ENCODE measurements around the gene LINC00237. TPM values are rescaled to one million over a fixed set of nuclear protein-coding genes. Genes with fewer than 3 reads are reported as not detected.

LINC00237 gene
- under 1 TPM; 0.41 to 0.49 TPM for total RNA-seq

DNA sequence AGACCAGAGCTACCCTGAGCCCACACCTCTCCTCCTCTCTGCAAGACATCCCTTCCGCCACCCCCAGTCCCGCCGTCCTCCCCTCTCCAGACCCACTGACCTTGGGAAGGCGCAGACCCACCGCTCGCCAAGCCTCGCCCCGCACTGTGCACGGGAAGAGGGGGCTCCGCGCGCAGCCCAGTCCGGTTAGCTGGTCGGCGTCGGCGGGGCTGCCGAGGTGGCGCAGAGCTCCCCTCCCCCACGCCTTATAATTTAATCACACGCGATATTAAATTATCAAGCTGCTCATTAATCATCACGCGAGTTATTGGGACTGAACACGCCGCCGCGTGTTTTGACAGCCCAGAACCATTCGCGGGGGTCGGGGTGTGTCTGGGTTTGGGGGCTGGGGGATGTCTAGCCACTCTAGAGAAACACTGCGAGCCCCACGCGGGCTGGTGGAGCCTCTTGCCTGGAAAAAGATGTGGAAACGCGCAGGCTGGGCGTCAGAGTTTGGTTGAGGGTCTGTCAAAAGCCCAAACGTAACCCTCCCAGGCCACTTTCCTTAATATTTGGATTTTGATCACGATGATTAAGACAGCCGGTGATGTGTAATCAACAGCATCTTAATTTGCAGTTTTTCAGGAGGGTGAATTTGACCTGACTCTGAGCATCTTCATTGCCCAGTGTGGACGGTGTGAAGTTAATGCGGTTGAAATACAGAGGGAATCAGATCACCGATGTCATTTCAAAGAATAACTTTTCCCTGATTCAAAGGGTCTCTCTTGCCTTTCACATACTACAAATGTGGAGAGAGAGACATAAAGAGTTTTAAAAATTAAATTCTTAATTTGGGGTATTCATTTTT, at the start of gene LINC00237:
LINC00237 (minus strand) TSS at position 188 of the 847 bp plus-strand sequence.
- Mint-ChIP-seq H3K4me3 (peak within 1 kb of the TSS; percentile 64 to 71), H3K9me3 (no peaks in the 10 kb centered on the region), H3K27ac (no peak within 1 kb of the TSS), H3K4me1 (ENCODE audit: low read depth) (peaks cover 24% of the 10 kb centered on the region), H3K27me3 (ENCODE audit: low read depth) (peaks cover 75% of the 10 kb centered on the region), H3K36me3 (ENCODE audit: insufficient read depth in 2 of 2) (no peaks in the 10 kb centered on the region)
- ATAC-seq (replicated peaks in 1 of 2) (no peak), DNase-seq (no peak)

DNA sequence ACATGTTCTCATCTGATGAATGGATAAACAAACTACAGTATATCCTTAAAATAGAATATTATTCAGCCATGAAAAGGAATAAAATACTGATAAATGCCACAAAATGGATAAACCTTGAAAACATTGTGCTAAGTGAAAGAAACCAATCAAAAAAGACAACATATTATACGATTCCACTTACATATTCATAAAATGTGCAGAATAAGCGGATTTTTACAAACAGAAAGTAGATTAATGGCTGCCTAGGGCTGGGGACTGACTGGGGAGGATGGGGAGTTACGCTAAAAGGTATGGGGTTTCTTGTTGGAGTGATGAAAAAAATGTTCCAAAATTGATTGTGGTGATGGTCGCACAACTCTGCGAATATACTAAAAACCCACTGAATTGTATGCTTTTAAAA, 49.1 kb upstream of the LINC00237 start:
- no peak overlapping the region for H3K27ac Mint-ChIP-seq
- H3K9me3 Mint-ChIP-seq: no peaks in the 10 kb centered on the region
- no peaks in the 10 kb centered on the region for H3K36me3 Mint-ChIP-seq (ENCODE audit: insufficient read depth in 2 of 2)
- H3K4me3 Mint-ChIP-seq: no peak overlapping the region
- H3K27me3 Mint-ChIP-seq (ENCODE audit: low read depth): no peaks in the 10 kb centered on the region
- H3K4me1 Mint-ChIP-seq (ENCODE audit: low read depth): no peaks in the 10 kb centered on the region
- DNase-seq: no peak
- ATAC-seq (replicated peaks in 1 of 2): no peak

DNA sequence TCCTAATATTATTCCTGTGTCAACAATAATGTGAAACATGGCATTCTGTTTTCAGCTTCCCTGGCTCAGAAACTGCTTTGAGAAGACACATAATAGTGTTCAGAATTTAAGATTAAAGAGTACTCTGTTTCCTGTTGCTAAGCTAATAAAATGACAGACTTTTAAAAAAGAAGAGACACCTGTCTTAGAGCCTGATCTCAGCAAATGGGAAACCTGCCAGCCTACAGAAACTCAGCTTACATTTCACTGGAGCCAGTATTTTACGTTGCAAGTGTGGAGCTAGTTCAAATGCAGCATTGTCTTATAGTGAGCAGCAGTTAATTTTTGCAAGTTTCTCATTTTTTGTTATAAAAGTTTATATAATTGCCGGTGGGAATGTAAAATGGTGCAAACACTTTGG, 48.5 kb upstream of the LINC00237 start:
- H3K4me1 Mint-ChIP-seq (ENCODE audit: low read depth): no peaks in the 10 kb centered on the region
- no peak overlapping the region for H3K27ac Mint-ChIP-seq
- DNase-seq: no peak
- ATAC-seq (replicated peaks in 1 of 2): no peak
- H3K9me3 Mint-ChIP-seq: no peaks in the 10 kb centered on the region
- no peak overlapping the region for H3K4me3 Mint-ChIP-seq
- H3K36me3 Mint-ChIP-seq (ENCODE audit: insufficient read depth in 2 of 2): no peaks in the 10 kb centered on the region
- H3K27me3 Mint-ChIP-seq (ENCODE audit: low read depth): no peaks in the 10 kb centered on the region

DNA sequence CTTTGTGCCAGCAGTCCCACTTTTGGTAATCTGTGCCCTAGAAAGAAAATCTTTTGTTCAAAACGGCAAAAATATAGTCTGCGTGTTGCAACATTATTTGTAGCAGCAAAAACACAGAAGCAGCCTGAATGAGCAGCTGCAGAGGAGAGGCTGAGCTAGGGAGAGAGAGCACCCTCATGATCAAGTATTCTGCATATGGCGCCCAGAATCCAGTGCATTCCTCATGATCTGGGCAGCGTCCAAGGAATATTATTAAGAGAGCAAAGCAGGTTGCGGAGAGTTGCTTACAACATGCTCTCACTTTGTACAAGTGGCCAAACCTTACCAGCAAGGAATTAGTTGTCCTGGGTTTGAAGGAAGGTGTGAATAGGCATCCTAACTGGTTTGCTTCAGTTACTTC, 45.6 kb upstream of the LINC00237 start:
- ATAC-seq (replicated peaks in 1 of 2): no peak
- Mint-ChIP-seq H3K4me1 (ENCODE audit: low read depth) (peaks cover 4% of the 10 kb centered on the region), H3K9me3 (no peaks in the 10 kb centered on the region), H3K36me3 (ENCODE audit: insufficient read depth in 2 of 2) (peaks cover 0 to 3% of the 10 kb centered on the region in 2 donors), H3K4me3 (no peak overlapping the region), H3K27me3 (ENCODE audit: low read depth) (no peaks in the 10 kb centered on the region), H3K27ac (no peak overlapping the region)
- DNase-seq: no peak

- Mint-ChIP-seq H3K27ac (no peak overlapping the region), H3K9me3 (no peaks in the 10 kb centered on the region), H3K36me3 (ENCODE audit: insufficient read depth in 2 of 2) (peaks cover 0 to 3% of the 10 kb centered on the region in 2 donors), H3K4me1 (ENCODE audit: low read depth) (peaks cover 4% of the 10 kb centered on the region), H3K27me3 (ENCODE audit: low read depth) (no peaks in the 10 kb centered on the region), H3K4me3 (no peak overlapping the region)
- ATAC-seq (replicated peaks in 1 of 2) (no peak), DNase-seq (no peak)
These were observed 43.2 kb upstream of the LINC00237 start for GRCh38 chr20:21149344-21149743.

DNA sequence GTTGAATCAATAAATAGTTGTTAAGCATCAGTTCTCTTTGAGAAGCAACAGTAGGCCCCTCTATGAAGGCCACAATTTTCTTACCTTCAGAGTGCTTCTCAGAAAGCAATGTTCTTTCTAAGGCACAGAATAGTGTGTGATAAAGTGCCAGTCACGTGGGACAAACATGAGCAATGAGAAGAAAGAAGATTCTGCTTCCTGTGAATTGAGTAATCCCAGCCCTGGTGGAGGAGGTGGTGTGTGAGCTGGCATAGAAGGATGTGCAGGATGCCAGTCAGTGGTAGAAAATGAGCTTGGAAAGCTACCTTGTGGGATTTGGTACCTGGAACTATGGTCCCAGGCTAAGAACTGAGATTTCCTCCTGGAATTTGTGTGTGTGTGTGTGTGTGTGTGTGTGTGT, 41.4 kb upstream of the LINC00237 start:
- Mint-ChIP-seq H3K36me3 (ENCODE audit: insufficient read depth in 2 of 2) (peaks cover 0 to 3% of the 10 kb centered on the region in 2 donors), H3K9me3 (no peaks in the 10 kb centered on the region), H3K4me1 (ENCODE audit: low read depth) (peaks cover 4% of the 10 kb centered on the region), H3K4me3 (no peak overlapping the region), H3K27me3 (ENCODE audit: low read depth) (no peaks in the 10 kb centered on the region), H3K27ac (no peak overlapping the region)
- ATAC-seq (replicated peaks in 1 of 2) (peak in 1 of 2 donors; percentile 66), DNase-seq (no peak)

- no peak for DNase-seq
- H3K36me3 Mint-ChIP-seq (ENCODE audit: insufficient read depth in 2 of 2): peaks cover 0 to 3% of the 10 kb centered on the region in 2 donors
- no peak for ATAC-seq (replicated peaks in 1 of 2)
- H3K4me1 Mint-ChIP-seq (ENCODE audit: low read depth): peaks cover 4% of the 10 kb centered on the region
- no peaks in the 10 kb centered on the region for H3K27me3 Mint-ChIP-seq (ENCODE audit: low read depth)
- no peak overlapping the region for H3K4me3 Mint-ChIP-seq
- no peak overlapping the region for H3K27ac Mint-ChIP-seq
- H3K9me3 Mint-ChIP-seq: no peaks in the 10 kb centered on the region
These were observed 40.1 kb upstream of the LINC00237 start for GRCh38 chr20:21146215-21146614.

DNA sequence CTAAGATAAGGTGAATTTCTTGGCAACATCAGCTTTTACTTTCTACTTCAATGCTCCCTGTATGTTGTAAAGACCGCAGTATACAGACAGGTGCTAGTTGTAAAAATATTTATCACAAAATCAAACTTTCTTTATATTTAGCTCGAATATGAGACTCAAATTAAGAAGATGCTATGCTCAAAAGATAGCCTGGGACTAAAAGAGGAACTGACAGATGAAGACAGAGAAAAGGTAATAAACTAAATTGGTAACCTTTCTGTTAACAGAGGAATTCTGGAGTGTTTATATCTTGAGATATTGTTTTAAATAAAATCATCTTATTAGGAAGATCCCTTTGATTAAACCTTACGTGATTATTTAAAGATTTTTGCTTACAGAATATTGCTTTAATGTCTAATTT, 39.3 kb upstream of the LINC00237 start:
- ATAC-seq (replicated peaks in 1 of 2): no peak
- peaks cover 0 to 3% of the 10 kb centered on the region in 2 donors for H3K36me3 Mint-ChIP-seq (ENCODE audit: insufficient read depth in 2 of 2)
- H3K27ac Mint-ChIP-seq: no peak overlapping the region
- H3K4me1 Mint-ChIP-seq (ENCODE audit: low read depth): peaks cover 4% of the 10 kb centered on the region
- H3K9me3 Mint-ChIP-seq: no peaks in the 10 kb centered on the region
- H3K4me3 Mint-ChIP-seq: no peak overlapping the region
- no peaks in the 10 kb centered on the region for H3K27me3 Mint-ChIP-seq (ENCODE audit: low read depth)
- no peak for DNase-seq

- H3K27ac Mint-ChIP-seq: no peak overlapping the region
- no peak for ATAC-seq (replicated peaks in 1 of 2)
- no peaks in the 10 kb centered on the region for H3K9me3 Mint-ChIP-seq
- peaks cover 0 to 2% of the 10 kb centered on the region in 2 donors for H3K36me3 Mint-ChIP-seq (ENCODE audit: insufficient read depth in 2 of 2)
- no peak overlapping the region for H3K4me3 Mint-ChIP-seq
- DNase-seq: no peak
- H3K4me1 Mint-ChIP-seq (ENCODE audit: low read depth): no peaks in the 10 kb centered on the region
- H3K27me3 Mint-ChIP-seq (ENCODE audit: low read depth): no peaks in the 10 kb centered on the region
These were observed 37.2 kb upstream of the LINC00237 start for GRCh38 chr20:21143194-21143890.

- no peaks in the 10 kb centered on the region for H3K9me3 Mint-ChIP-seq
These were observed 35.7 kb upstream of the LINC00237 start for GRCh38 chr20:21141825-21142224.

DNA sequence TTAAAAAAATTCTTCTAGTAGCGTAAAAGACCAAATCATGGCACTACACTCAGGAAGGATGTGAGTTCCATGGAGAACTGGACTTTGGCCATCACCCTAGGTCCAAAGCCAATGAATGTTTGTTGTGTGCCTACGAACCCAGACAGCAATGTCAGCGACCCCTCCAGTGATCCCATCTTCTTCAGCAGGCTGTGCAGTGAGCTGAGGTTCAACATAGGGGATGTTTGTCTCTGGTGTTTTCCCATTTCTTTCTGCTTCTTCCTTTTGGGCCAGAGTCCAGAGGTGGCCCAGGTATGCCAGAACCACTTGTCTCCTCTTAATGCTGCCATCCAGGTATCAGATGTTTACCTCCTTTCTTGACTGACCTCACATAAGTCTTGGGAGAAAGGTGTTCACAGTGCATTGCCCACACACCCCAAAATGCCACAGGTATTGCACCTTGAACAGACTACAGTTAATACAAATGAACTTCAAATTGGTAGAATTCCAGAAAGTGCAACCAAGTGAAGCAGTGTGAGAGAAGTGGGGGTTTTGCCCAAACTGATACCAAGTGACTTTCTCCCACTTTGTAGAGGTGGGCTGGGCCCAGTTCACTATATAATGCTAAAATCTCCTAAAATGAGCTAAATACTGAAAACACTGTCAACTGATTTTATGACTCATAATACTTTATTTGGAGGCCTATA, 33.9 kb upstream of the LINC00237 start:
- Mint-ChIP-seq H3K27me3 (ENCODE audit: low read depth) (no peaks in the 10 kb centered on the region), H3K27ac (no peak overlapping the region), H3K4me1 (ENCODE audit: low read depth) (no peaks in the 10 kb centered on the region), H3K4me3 (no peak overlapping the region), H3K9me3 (no peaks in the 10 kb centered on the region), H3K36me3 (ENCODE audit: insufficient read depth in 2 of 2) (peaks cover 0 to 5% of the 10 kb centered on the region in 2 donors)
- no peak for ATAC-seq (replicated peaks in 1 of 2)
- no peak for DNase-seq

More at GRCh38 chr20:21141825-21142224, 35.7 kb upstream of the LINC00237 start:
- Mint-ChIP-seq H3K4me3 (no peak overlapping the region), H3K36me3 (ENCODE audit: insufficient read depth in 2 of 2) (peaks cover 0 to 5% of the 10 kb centered on the region in 2 donors), H3K27me3 (ENCODE audit: low read depth) (no peaks in the 10 kb centered on the region), H3K4me1 (ENCODE audit: low read depth) (no peaks in the 10 kb centered on the region), H3K27ac (no peak overlapping the region)
- DNase-seq (no peak), ATAC-seq (replicated peaks in 1 of 2) (no peak)

- DNase-seq: no peak
- Mint-ChIP-seq H3K27ac (no peak overlapping the region), H3K4me3 (no peak overlapping the region), H3K27me3 (ENCODE audit: low read depth) (no peaks in the 10 kb centered on the region), H3K4me1 (ENCODE audit: low read depth) (no peaks in the 10 kb centered on the region), H3K36me3 (ENCODE audit: insufficient read depth in 2 of 2) (peaks cover 0 to 5% of the 10 kb centered on the region in 2 donors), H3K9me3 (no peaks in the 10 kb centered on the region)
- ATAC-seq (replicated peaks in 1 of 2): no peak
These were observed 30.9 kb upstream of the LINC00237 start for GRCh38 chr20:21137078-21137477.
